Thoracic aorta (tissue), 2 donors: ENCODE results near the gene MIEF2. TPM values are rescaled to one million over a fixed set of nuclear protein-coding genes. Genes with fewer than 3 reads are reported as not detected.

ENCODE experiments used
- ATAC-seq: fragments of 150-250 bp; one replicate; pipeline ENCODE4 v1.8.0; 2017; ENCODE audit warnings: low read depth; ENCODE audit not compliant: insufficient number of reproducible peaks, low FRiP score
- DNase-seq: peaks from one replicate; pipeline ENCODE4 v3.0.0-alpha.2; 2020; ENCODE audit warnings: low spot score
- H3K27ac ChIP-seq, 2 donors: fragments of 200-600 bp; sonication (generic); 1 replicate in 1 of 2; 2 replicates in 1 of 2; pipeline ENCODE4 v1.5.1; 2016; ENCODE audit warnings: mild to moderate bottlenecking in 2 of 2, moderate library complexity in 2 of 2
- H3K27me3 ChIP-seq: fragments of 200-600 bp; sonication (generic); replicated peaks from 2 replicates; pipeline ENCODE4 v1.6.0; 2016; ENCODE audit warnings: mild to moderate bottlenecking; ENCODE audit not compliant: insufficient read depth
- H3K36me3 ChIP-seq: fragments of 200-600 bp; sonication (generic); one replicate; pipeline ENCODE4 v1.5.1; 2016
- H3K4me1 ChIP-seq, 2 donors: fragments of 200-600 bp; sonication (generic); 1 replicate in 1 of 2; 2 replicates in 1 of 2; pipeline versions ENCODE4 v1.5.1 to v1.6.0; 2016; ENCODE audit warnings: low read depth in 2 of 2, mild to moderate bottlenecking in 1 of 2; ENCODE audit not compliant: control insufficient read depth in 1 of 2
- H3K4me3 ChIP-seq: fragments of 200-600 bp; sonication (generic); 2 replicates; pipeline ENCODE4 v1.5.1; 2016; ENCODE audit warnings: mild to moderate bottlenecking
- H3K9me3 ChIP-seq: fragments of 200-600 bp; sonication (generic); 2 replicates; pipeline ENCODE4 v1.5.1; 2016
- CTCF ChIP-seq: fragments of 200-600 bp; sonication (generic); IDR thresholded peaks from one replicate; pipeline ENCODE4 v1.5.1; 2019; ENCODE audit warnings: antibody characterized with exemption
- total RNA-seq, 2 donors: library from RNA; depleted of rRNA; stranded (reverse); fragments of >200 nt; gene quantifications; one replicate each; pipeline versions ENCODE4 v1.1.0 to v1.2.3, GENCODE V29; 2016

Gene MIEF2
- total RNA-seq, 2 donors from 2014 or later = 31.7 to 33.8 TPM

- Histone ChIP-seq H3K27ac (no peak overlapping the region), H3K4me1 (no peaks in the 10 kb centered on the region), H3K27me3 (no peaks in the 10 kb centered on the region), H3K36me3 (peaks cover 87% of the 10 kb centered on the region), H3K4me3 (no peak overlapping the region), H3K9me3 (no peaks in the 10 kb centered on the region)
- ATAC-seq = no peak
- TF ChIP-seq CTCF = no peak
- no peak for DNase-seq
Observed at GRCh38 chr17:18250259-18250658, 10.2 kb upstream of the MIEF2 start.

DNA sequence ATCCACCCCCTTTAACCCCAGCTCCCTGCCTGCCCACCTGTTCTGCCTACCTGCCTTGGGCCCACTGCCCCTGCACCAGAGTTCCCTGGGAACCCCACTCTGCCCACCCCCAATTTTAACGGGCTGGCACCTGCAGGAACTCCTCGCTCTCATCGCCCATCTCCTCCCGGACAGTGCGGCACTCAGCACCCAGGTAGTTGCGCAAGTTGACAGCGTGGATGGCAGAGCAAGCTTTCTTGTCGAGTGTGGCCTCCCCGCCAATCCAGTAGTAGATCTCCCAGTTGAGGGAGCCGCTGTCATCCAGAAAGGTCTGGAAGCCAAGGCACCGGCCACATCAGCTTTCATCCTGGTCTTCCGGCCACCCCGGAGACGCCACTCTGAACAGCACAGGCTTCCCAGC is 9.8 kb upstream of the MIEF2 start:
- ATAC-seq = no peak
- DNase-seq = no peak
- H3K4me3 ChIP-seq = no peak overlapping the region
- H3K9me3 ChIP-seq = no peaks in the 10 kb centered on the region
- H3K27me3 ChIP-seq = no peaks in the 10 kb centered on the region
- H3K27ac ChIP-seq = no peak overlapping the region
- peaks cover 87% of the 10 kb centered on the region for H3K36me3 ChIP-seq
- no peaks in the 10 kb centered on the region for H3K4me1 ChIP-seq
- TF ChIP-seq CTCF = no peak

GRCh38 chr17:18251204-18251603 is 9.3 kb upstream of the MIEF2 start:
- H3K4me1 ChIP-seq = peaks cover 0 to 1% of the 10 kb centered on the region in 2 donors
- no peaks in the 10 kb centered on the region for H3K9me3 ChIP-seq
- H3K36me3 ChIP-seq = peaks cover 84% of the 10 kb centered on the region
- ATAC-seq (no peak), DNase-seq (no peak)
- H3K4me3 ChIP-seq = no peak overlapping the region
- H3K27me3 ChIP-seq = no peaks in the 10 kb centered on the region
- TF ChIP-seq CTCF = no peak
- H3K27ac ChIP-seq = no peak overlapping the region

DNA sequence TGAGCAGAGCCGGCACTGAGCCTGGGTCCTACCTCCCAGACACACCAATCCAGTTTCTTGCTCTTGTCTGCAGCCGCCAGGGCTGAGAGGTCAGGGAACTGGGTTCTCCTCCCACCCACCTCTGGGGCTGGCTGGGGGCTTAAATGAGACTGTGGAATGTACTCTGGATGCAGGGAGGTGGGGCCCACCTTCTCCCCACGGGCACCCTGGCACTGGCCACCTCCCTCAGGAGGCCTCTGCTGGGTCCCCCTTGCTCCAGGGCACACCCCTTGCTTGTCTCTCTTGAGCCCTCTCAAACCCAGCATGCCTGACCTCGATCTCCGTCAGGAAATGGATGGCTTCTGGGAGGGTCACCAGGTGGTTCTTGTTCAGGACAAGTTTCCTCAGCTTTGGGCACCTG is 8.3 kb upstream of the MIEF2 start:
- H3K27ac ChIP-seq = no peak overlapping the region
- DNase-seq (no peak), ATAC-seq (no peak)
- no peak for TF ChIP-seq CTCF
- no peak overlapping the region for H3K4me3 ChIP-seq
- peaks cover 9 to 11% of the 10 kb centered on the region in 2 donors for H3K4me1 ChIP-seq
- H3K36me3 ChIP-seq = peaks cover 78% of the 10 kb centered on the region
- no peaks in the 10 kb centered on the region for H3K9me3 ChIP-seq
- no peaks in the 10 kb centered on the region for H3K27me3 ChIP-seq

GRCh38 chr17:18253187-18253884 is 7.1 kb upstream of the MIEF2 start:
- Histone ChIP-seq H3K36me3 (peaks cover 73% of the 10 kb centered on the region), H3K4me1 (peaks cover 14 to 16% of the 10 kb centered on the region in 2 donors), H3K9me3 (no peaks in the 10 kb centered on the region), H3K27me3 (no peaks in the 10 kb centered on the region), H3K27ac (no peak overlapping the region), H3K4me3 (no peak overlapping the region)
- ATAC-seq = no peak
- no peak for DNase-seq
- TF ChIP-seq CTCF = no peak
